Cardiac septum (tissue), 1 donor: ENCODE measurements around the gene SLC19A1. TPM values are rescaled to one million over a fixed set of nuclear protein-coding genes. Genes with fewer than 3 reads are reported as not detected.
"Not testable (repeated sequence)": the region's sequence is repeated elsewhere in the genome, so short reads cannot be mapped to it uniquely, and the experiment has no call there.

Experiments
- DNase-seq: peaks from one replicate; pipeline ENCODE4 v3.0.0-alpha.2; 2020; ENCODE audit warnings: low spot score
- intact Hi-C: fragments of 100-400 bp; cut with DNase I; formaldehyde crosslinking; loops from one replicate; pipeline ENCODE4 v1.14.0; 2022
- total RNA-seq: library from RNA; stranded (reverse); fragmentation: NEBNext Ultra II Directional; extraction: Animal tissue kit (Norgen Biotek cat#: 25700); gene quantifications from one replicate; pipeline ENCODE4 v1.2.1, GENCODE V29; 2021
- donor health status: DM: no; HTN: no; CAD: no.

SLC19A1 gene
- total RNA-seq, 1 donor from 2014 or later: 2.7 TPM

- DNase-seq: peak; percentile 50
- intact Hi-C loops: no loop called here
Measured at GRCh38 chr21:45502006-45502345, 40.3 kb downstream of the SLC19A1 start.

DNA sequence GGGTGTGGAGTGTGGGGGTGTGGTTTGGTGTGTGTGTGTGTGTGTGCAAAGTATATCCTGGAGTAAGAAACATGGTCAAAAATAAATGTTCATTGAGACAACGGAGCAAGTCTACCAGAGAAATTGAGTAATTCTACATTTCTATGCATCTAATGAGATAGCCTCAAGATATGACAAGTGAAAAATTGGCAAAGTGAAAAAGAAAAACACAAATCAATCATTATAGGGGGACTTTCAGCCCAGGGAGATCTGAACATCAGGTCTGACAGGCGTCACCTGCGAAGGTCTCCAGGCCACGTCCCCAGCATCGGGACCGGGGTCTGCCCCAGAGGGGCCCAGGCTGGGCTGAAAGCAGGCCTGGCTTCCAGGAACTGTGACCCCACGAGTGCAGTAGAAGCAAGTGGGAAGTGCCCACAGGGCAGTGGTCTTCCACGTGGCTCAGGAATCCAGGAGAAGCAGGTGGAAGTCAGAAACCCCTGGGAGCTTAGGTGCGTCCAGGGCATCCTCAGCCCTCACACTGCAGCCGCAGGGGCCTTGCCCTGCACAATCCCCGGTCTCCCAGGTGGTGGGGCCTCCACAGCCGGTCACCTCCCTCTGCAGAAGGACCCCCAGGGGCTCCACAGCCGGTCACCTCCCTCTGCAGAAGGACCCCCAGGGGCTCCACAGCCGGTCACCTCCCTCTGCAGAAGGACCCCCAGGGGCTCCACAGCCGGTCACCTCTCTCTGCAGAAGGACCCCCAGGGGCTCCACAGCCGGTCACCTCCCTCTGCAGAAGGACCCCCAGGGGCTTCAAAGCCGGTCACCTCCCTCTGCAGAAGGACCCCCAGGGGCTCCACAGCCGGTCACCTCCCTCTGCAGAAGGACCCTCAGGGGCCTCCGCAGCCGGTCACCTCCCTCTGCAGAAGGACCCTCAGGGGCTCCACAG, 40.9 kb downstream of the SLC19A1 start:
- intact Hi-C loops: not testable (repeated sequence)

GRCh38 chr21:45499970-45500577, 42.2 kb downstream of the SLC19A1 start:
- DNase-seq: peak; percentile 49
- intact Hi-C loops: no loop called here

More for the DNA sequence above, 40.9 kb downstream of the SLC19A1 start:
- DNase-seq: not testable (repeated sequence)

DNA sequence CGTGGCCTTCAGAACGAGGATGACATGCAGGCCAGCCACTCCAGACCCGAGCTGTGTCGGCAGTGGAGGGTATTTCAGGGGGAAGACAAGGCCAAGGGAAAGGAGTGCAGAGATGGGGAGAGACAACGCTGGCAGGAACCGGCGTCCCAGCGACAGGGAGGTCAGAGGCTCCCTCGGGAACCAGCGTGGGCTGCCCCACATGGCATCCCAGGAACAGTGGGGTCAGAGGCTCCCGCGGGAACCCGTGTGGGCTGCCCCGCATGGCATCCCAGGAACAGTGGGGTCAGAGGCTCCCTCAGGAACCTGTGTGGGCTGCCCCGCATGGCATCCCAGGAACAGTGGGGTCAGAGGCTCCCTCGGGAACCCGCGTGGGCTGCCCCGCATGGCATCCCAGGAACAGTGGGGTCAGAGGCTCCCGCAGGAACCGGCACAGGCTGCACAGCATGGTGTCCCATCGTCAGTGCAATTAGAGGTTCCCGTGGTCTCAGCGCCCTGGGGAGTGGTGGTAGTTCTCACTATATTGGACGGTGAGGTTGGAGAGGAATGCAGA, 43.0 kb downstream of the SLC19A1 start:
- intact Hi-C loops: no loop called here
- DNase-seq: no peak

DNA sequence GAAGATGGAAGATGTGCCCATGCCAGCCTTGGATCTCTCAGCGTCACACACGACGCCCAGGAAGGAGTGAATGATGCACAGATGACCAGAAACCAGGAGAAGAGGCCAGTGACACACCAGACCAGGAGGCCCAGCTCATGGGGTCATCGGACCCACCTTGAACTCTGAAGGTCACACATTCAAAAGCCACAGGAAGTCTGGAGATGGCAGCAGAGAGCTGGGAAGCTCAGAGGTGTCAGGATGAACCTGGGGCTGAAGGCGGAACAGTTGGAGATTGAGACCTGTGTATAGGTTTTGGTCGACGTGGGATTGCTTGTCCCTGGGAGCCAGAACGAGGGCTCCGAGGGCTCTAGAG, 43.6 kb downstream of the SLC19A1 start:
- peak; percentile 33 for DNase-seq

GRCh38 chr21:45497846-45498645, 44.2 kb downstream of the SLC19A1 start:
- intact Hi-C loops: no loop called here
- DNase-seq: peak; percentile 46

More for the DNA sequence above, 43.6 kb downstream of the SLC19A1 start:
- intact Hi-C loops: no loop called here

DNA sequence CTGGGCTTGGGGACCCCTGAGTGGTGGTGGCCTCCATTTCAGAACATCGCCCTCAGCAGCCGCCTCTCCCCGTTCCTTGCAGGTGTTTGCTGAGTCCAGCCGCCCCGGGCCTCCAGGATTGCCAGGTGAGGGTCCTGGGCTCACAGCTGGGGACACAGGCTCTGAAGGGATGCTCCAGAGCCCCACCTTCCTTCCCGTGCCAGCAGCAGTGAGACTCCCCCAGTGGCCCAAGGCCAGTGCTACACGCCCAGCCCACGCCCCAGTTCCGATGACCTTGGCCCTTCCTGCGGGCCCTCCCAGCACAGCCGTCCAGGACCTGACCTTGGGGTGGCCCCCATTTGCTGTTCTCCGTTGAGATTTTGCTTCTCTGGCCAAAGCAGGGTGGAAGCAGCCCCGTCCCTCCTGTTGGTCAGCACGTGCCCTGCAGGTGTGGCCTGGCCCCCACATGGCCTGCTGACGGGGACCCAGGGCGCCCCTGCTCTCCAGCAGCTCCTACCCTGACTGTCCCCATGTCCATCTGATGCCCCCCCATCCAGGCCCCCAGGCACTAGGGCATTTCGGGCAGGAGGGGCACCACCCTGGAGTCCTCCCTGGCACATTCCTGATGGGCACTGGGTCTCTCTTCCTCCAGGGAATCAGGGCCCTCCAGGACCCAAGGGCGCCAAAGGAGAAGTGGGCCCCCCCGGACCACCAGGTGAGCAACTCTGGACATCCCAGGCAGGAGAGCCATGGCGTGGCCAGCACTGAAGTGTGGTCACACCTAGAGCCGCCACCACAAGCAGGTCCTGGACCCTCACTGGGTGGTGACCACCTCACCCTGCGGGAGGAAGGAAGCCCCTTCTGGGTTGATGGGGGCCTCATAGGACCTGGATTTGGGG, 45.0 kb downstream of the SLC19A1 start:
- peak; percentile 70 for DNase-seq

GRCh38 chr21:45496151-45496967, 45.9 kb downstream of the SLC19A1 start:
- intact Hi-C loops: no loop called here
- DNase-seq: no peak

More for the DNA sequence above, 45.0 kb downstream of the SLC19A1 start:
- intact Hi-C loops: no loop called here

DNA sequence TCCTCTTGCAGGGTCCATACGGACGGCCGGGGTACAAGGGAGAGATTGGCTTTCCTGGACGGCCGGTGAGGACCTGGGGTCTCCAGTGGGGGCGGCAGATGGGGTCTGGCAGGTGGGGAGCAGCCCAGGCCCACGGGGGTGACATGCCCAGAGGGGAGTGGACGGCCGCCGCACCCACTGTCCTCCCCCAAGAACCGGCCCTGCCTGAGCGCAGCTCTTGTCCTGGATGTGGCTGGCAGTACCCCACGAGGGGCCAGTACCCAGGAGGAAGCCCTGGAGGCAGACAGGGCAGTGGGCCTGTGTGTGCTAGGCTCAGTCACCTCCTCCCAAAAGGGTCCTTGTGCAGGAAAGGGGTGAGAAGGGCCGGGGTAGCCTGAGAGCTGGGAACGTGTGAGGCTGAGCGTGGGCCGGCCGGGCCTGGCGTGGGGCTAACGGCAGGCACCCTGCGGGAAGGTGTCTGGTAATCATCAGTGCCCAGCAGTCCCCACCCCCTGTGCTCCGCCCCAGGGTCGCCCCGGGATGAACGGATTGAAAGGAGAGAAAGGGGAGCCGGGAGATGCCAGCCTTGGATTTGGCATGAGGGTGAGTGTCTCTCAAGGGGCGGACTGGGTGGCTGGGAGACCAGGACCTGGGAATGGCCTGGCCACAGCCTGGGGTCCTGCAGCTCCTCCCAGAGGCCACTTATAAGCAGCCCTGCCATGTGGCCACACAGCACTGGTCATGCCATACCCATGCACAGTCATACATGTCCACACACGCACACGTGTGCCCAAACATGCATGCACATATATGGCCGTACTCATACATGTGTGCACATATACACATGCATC, 47.2 kb downstream of the SLC19A1 start:
- intact Hi-C loops: no loop called here
- no peak for DNase-seq

DNA sequence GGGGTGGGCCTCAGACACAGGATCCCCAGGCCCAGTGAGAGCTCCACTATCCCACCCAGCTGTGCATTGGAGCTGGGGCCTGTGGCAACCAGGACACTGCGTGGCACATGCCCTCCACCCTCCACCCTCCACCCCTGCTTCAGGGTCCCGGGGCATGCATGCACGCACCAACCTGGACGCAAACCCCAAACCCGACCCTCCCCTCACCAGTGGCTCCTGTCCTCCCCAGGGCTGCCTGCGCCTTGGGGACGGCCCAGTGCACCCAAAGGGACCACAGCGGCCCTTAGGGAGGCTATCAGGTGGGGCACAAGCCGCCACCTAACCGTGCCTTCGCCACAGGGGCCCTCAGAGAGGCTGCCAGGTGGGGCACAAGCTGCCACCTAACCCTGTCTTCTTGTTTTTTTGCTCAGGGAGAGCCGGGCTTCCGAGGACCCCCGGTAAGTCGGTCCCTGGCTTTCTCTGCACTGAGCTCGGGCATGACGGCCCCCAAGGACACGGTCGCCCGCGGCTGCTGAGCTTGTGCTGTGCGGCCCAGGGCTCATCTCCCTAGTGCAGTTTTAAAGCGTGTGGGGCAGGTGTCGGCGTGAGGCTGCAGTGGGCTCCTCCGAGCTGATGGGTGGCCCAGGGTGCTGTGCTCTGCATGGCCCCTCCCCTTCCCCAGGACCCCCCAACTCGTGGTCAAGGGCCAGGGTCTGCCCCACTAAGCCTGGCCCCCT, 47.9 kb downstream of the SLC19A1 start:
- no peak for DNase-seq
- intact Hi-C loops: no loop called here

GRCh38 chr21:45493401-45494001, 48.7 kb downstream of the SLC19A1 start:
- DNase-seq: no peak
- intact Hi-C loops: no loop called here

- intact Hi-C loops: no loop called here
- no peak for DNase-seq
Measured at GRCh38 chr21:45492765-45493164, 49.5 kb downstream of the SLC19A1 start.

DNA sequence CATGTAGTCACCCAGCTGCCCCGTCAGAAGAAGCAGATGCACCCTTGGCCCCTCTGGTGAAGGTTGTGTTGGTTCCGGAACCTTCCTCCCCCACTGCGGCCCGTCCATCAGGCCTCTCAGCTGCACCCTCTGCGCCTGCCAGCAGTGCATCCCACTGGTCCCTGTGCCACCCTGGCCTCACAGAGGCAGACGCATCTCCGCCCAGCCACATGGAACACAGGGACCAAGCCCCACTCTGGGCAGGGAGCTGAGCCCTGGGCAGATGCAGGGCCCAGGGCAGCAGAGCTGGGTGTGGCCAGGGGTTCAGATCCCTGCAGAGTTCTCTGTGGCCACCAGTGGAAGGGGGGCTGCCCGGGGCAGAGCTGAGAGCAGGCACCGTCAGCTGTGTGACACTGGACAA, 50.6 kb downstream of the SLC19A1 start:
- no peak for DNase-seq
- intact Hi-C loops: no loop called here

DNA sequence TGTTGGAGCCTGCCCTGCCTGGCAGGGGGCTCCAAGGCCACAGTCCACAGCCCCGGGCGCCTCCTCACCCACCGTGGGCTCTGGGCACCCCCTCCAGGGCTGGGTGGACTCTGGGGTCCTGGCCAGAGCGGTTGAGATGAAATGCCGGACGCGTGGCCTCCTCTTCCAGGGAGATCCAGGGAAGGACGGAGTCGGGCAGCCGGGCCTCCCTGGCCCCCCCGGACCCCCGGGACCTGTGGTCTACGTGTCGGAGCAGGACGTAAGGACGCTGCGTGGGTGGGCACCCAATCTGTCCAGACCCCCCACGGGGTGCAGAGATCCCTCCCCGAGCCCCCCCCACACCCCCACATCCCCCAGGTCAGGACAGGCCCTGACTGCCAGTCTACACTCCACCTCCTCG, 51.2 kb downstream of the SLC19A1 start:
- intact Hi-C loops: no loop called here
- no peak for DNase-seq

GRCh38 chr21:45490049-45490731, 52.0 kb downstream of the SLC19A1 start:
- intact Hi-C loops: no loop called here
- no peak for DNase-seq

DNA sequence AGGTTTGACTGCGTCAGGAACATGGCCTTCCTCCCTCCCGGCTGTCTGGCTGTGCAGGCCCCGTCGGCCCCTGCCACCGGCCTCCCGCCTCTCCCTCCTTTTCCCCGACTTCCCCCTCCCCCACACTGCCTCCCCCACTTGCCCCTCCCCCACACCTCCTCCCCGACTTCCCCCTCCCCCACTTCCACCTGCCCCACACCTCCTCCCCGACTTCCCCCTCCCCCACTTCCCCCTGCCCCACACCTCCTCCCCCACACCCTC, 52.6 kb downstream of the SLC19A1 start:
- intact Hi-C loops: no loop called here

More for the DNA sequence above, 52.6 kb downstream of the SLC19A1 start:
- no peak for DNase-seq
